ENCODE measurements around the gene ASIC4. TPM values are rescaled to one million over a fixed set of nuclear protein-coding genes. Genes with fewer than 3 reads are reported as not detected.

ASIC4 gene
- total and polyA plus RNA-seq, 2 of the 8 experiments (the other 6 are each of a cell fraction or from before 2014, with no cell fraction given): 0.12 to 0.22 TPM

- no peak for TF ChIP-seq CTCF (IDR thresholded peaks at IDR 0.05; ENCODE audit: control extremely low read depth in 1 of 3, insufficient read depth in 1 of 3, low read depth in 1 of 3, low read length in 3 of 3)
- TF ChIP-seq MAFK (IDR thresholded peaks at IDR 0.05; ENCODE audit: low read depth, low read length): no peak
- no peak for TF ChIP-seq SUZ12 (IDR thresholded peaks at IDR 0.05; ENCODE audit: low read length)
- TF ChIP-seq SIN3A (conservative IDR thresholded peaks at IDR 0.05 in 1 of 2, IDR thresholded peaks at IDR 0.05 in 1 of 2; ENCODE audit: low read depth in 1 of 2, low read length in 2 of 2): no peak
- no peak for TF ChIP-seq TAF1 (IDR thresholded peaks at IDR 0.05; ENCODE audit: low read depth, low read length)
Measured at GRCh38 chr2:219572237-219573001, 58.1 kb downstream of the ASIC4 start, which contains the start of gene INHA (continued).
